ENCODE data around the gene TRIM51.
"Not testable (repeated sequence)": the region's sequence is repeated elsewhere in the genome, so short reads cannot be mapped to it uniquely, and the experiment has no call there.

TRIM51 gene

GRCh38 chr11:55882997-55883396 is at the start of gene TRIM51:
TSS of gene TRIM51 (plus strand) at chr11:55883297. CDS start at chr11:55885429, 2,132 bp downstream.
- not testable (repeated sequence) for H3K4me3 ChIP-seq, H3K27ac ChIP-seq

- Histone ChIP-seq H3K27ac (no peak within 1 kb of the TSS), H3K4me3 (no peak within 1 kb of the TSS)
These were observed 44.6 kb upstream of the TRIM51 start, which contains the start of gene OR5D16 for GRCh38 chr11:55838452-55838851. TSS of gene OR5D16 (plus strand) at chr11:55838752. CDS start at chr11:55838752, 0 bp downstream.

- no peak overlapping the region for H3K27ac ChIP-seq
- no peak overlapping the region for H3K4me3 ChIP-seq
These were observed 35.6 kb upstream of the TRIM51 start for GRCh38 chr11:55847453-55847852.

- Histone ChIP-seq H3K4me3 (no peak overlapping the region), H3K27ac (no peak overlapping the region)
These were observed 34.1 kb upstream of the TRIM51 start for GRCh38 chr11:55849037-55849436.

GRCh38 chr11:55852141-55852540 is 31.0 kb upstream of the TRIM51 start:
- no peak overlapping the region for H3K27ac ChIP-seq
- no peak overlapping the region for H3K4me3 ChIP-seq

- no peak overlapping the region for H3K27ac ChIP-seq
- no peak overlapping the region for H3K4me3 ChIP-seq
These were observed 28.4 kb upstream of the TRIM51 start for GRCh38 chr11:55854704-55855103.

GRCh38 chr11:55867354-55867753 is 15.7 kb upstream of the TRIM51 start:
- H3K27ac ChIP-seq, H3K4me3 ChIP-seq: not testable (repeated sequence)

GRCh38 chr11:55872731-55873130 is 10.4 kb upstream of the TRIM51 start:
- H3K4me3 ChIP-seq, H3K27ac ChIP-seq: not testable (repeated sequence)

GRCh38 chr11:55873146-55873545 is 10.0 kb upstream of the TRIM51 start:
- H3K4me3 ChIP-seq, result not testable (repeated sequence)

GRCh38 chr11:55884995-55885394 is 1.9 kb downstream of the TRIM51 start:
- not testable (repeated sequence) for H3K4me3 ChIP-seq, H3K27ac ChIP-seq

More at GRCh38 chr11:55873146-55873545, 10.0 kb upstream of the TRIM51 start:
- H3K27ac ChIP-seq, result not testable (repeated sequence)

GRCh38 chr11:55885481-55885880 is 2.4 kb downstream of the TRIM51 start:
- H3K4me3 ChIP-seq, H3K27ac ChIP-seq: not testable (repeated sequence)

- Histone ChIP-seq H3K4me3 (no peak overlapping the region), H3K27ac (no peak overlapping the region)
These were observed 12.1 kb downstream of the TRIM51 start for GRCh38 chr11:55895216-55895615.

- H3K4me3 ChIP-seq, result no peak overlapping the region
These were observed 19.2 kb downstream of the TRIM51 start for GRCh38 chr11:55902308-55902707.

GRCh38 chr11:55914482-55914881 is 31.4 kb downstream of the TRIM51 start, which contains the start of gene OR5W2:
TSS of gene OR5W2 (minus strand) at chr11:55914582. CDS start at chr11:55914582, 0 bp downstream.
- H3K27ac ChIP-seq, result no peak within 1 kb of the TSS

More at GRCh38 chr11:55902308-55902707, 19.2 kb downstream of the TRIM51 start:
- H3K27ac ChIP-seq, result no peak overlapping the region

GRCh38 chr11:55920537-55920936 is 37.4 kb downstream of the TRIM51 start:
- no peak overlapping the region for H3K27ac ChIP-seq
- no peak overlapping the region for H3K4me3 ChIP-seq

More at GRCh38 chr11:55914482-55914881, 31.4 kb downstream of the TRIM51 start, which contains the start of gene OR5W2:
- no peak within 1 kb of the TSS for H3K4me3 ChIP-seq

- H3K27ac ChIP-seq, result no peak within 1 kb of the TSS
- H3K4me3 ChIP-seq, result no peak within 1 kb of the TSS
These were observed 53.2 kb downstream of the TRIM51 start, which contains the start of gene OR5I1 for GRCh38 chr11:55936300-55936699. TSS of gene OR5I1 (minus strand) at chr11:55936400. CDS start at chr11:55936400, 0 bp downstream.
